DND-41 (cell line): ENCODE measurements around the gene SLC16A10.

Source experiments
- CTCF ChIP-seq: IDR thresholded peaks from 2 replicates; pipeline ENCODE4 v1.5.1; 2012; ENCODE audit warnings: borderline replicate concordance, low read length, moderate library complexity, mild to moderate bottlenecking; ENCODE audit not compliant: poor library complexity, severe bottlenecking; ENCODE audit errors: extremely low read depth
- EZH2 ChIP-seq: IDR thresholded peaks from 3 replicates; pipeline ENCODE4 v1.6.1; 2012; ENCODE audit warnings: borderline replicate concordance, low read depth, mild to moderate bottlenecking, moderate library complexity, low read length, inconsistent platforms; ENCODE audit not compliant: severe bottlenecking

- TF ChIP-seq CTCF (no peak), EZH2 (no peak)
Observed at GRCh38 chr6:111280445-111280955, 193.2 kb downstream of the SLC16A10 start.
